ENCODE results near the gene TMEM178B.
A peak's percentile ranks its signal among the peaks of the same experiment; 100 is the strongest.

Gene TMEM178B

DNA sequence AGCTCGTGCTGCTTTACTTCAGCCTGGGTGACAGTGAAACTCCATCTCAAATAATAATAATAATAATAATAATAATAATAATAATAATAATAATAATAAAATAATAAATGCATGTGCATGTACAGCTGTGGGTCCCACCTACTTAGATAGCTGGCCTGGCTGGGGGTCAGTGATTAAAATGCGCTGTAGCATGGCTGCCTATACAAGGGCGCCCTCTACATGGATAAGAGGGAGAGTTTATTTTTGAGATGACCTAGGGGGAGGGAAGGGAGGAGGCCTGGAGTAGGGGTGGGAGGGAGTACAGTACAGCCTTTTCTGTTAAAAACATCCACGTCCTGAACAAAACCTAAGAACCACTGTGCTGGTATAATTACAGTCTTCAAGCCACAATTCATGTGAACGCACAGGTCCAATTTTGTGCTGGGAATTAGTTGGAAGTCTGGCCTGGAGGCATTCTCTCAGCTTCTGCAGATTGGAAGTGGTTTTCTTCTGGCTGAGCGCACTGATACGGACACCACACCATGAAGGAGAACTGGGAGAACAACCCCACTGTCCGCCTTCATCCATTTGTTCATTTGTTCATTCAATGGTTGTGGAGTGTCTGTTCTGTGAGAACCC, 146.5 kb downstream of the TMEM178B start:
- TF ChIP-seq, protein P1, sequence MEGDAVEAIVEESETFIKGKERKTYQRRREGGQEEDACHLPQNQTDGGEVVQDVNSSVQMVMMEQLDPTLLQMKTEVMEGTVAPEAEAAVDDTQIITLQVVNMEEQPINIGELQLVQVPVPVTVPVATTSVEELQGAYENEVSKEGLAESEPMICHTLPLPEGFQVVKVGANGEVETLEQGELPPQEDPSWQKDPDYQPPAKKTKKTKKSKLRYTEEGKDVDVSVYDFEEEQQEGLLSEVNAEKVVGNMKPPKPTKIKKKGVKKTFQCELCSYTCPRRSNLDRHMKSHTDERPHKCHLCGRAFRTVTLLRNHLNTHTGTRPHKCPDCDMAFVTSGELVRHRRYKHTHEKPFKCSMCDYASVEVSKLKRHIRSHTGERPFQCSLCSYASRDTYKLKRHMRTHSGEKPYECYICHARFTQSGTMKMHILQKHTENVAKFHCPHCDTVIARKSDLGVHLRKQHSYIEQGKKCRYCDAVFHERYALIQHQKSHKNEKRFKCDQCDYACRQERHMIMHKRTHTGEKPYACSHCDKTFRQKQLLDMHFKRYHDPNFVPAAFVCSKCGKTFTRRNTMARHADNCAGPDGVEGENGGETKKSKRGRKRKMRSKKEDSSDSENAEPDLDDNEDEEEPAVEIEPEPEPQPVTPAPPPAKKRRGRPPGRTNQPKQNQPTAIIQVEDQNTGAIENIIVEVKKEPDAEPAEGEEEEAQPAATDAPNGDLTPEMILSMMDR (IDR thresholded peaks at IDR 0.05; ENCODE audit: insufficient read depth, low read depth, low read length, missing control alignments): peak; percentile 25
- no peak overlapping the region for H3K4me3 ChIP-seq (ENCODE audit: low read depth, low read length)
- DNase-seq (ENCODE audit: low read depth): peak; percentile 21

DNA sequence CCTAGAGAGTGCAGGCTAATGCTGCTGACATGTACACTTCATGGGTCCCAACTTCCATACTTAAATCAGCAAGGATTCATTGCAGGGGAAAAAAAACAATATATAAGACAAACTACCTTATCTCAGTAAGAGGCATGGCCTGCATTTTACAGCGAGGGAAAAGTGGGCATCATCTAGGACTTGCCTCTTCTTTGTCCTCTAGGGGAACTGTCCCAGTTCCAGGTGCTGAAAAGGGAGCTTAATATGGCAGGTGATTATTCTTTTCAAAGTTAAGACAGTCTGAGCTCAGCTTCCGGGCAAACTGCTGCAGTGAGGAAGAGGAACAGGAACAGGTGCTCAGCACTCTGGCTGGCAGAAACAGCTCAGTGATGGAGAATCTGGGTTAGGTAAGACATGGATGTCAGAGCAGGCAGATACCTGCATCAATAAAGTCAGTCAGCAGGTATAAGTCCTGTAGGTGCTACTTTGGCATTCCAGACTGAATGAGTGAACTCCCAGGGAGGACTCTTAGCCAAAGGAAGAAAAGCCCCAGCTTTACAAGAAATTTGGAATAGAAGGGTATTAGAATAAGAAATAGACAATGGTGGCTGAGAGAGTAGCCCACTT, 147.2 kb downstream of the TMEM178B start:
- no peak overlapping the region for H3K4me3 ChIP-seq (ENCODE audit: low read depth, low read length)
- peak; percentile 14 for DNase-seq (ENCODE audit: low read depth)
- TF ChIP-seq, protein P1 (IDR thresholded peaks at IDR 0.05; ENCODE audit: insufficient read depth, low read depth, low read length, missing control alignments): no peak

DNA sequence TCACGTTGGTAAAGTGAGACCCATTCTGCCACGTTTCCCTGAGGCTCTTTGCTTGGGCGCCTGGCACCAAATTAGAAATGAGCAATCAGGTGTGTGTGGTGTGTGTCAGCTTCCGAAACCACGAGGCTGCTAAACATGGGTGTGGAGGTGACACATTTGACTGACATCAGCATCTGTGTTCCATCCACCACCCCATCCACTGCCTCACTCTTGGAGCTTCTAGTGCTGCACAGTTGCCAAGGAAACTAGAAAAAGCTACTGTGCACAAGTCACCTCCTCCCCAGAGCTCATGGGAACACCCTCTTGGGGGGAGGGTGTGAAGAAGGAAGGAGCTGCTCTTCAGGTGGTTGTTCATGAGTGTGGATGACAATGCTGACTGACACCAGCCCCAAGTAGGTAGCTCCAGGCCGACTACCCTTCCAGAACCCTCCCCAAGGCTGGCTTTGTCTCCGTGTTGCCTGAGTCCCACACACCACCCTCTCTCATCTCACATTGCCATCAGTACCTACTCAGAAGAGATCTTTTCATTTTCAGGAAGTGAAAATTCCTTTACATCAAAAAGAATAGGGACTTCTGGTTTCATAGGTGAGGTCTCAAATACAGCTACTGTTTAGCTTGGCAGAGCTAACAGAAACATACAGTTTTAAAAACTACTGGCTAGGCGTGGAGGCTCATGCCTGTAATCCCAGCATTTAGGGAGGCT, 152.2 kb downstream of the TMEM178B start:
- TF ChIP-seq, protein P1 (IDR thresholded peaks at IDR 0.05; ENCODE audit: insufficient read depth, low read depth, low read length, missing control alignments): no peak
- DNase-seq (ENCODE audit: low read depth): peak; percentile 43
- H3K4me3 ChIP-seq (ENCODE audit: low read depth, low read length): no peak overlapping the region

DNA sequence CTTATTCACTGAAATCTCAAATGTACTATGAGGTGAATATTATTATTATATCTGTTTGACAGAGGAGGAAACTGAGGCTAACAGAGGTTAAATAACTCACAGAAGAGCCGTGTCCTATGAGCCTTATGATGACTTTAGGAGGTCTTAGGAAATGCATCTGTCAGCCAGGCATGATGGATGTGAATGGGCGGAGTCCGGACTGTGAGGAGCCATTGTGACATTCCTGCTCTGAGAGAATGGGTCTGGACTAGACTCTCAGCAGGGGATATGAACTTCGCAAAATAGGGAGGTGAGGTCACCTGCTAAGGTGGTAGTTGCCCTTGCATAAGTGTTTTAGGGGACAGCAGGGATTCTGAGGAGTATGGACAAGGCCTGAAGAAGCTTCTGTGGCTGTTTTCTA, 153.6 kb downstream of the TMEM178B start:
- H3K4me3 ChIP-seq (ENCODE audit: low read depth, low read length): no peak overlapping the region
- TF ChIP-seq, protein P1 (IDR thresholded peaks at IDR 0.05; ENCODE audit: insufficient read depth, low read depth, low read length, missing control alignments): no peak
- no peak for DNase-seq (ENCODE audit: low read depth)

DNA sequence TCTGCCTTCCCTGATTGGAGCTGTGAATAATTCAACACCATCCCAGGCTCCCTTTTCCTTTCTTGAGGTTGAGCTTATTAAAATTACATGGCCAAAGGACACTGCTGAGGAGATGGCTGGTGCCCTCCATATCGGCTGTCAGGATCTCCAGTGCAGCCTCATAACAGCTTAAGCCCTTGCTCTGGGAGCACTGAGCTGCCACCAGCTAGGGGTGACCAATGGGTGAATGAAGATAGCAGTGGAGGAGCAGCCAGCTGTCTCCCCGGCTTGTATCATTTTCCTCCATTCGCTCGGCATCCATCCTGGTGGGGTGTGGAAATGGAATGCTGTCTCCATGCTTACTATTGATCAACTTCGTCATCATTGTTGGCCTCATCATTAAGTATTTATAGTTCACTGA, 154.6 kb downstream of the TMEM178B start:
- no peak overlapping the region for H3K4me3 ChIP-seq (ENCODE audit: low read depth, low read length)
- DNase-seq (ENCODE audit: low read depth): no peak
- TF ChIP-seq, protein P1 (IDR thresholded peaks at IDR 0.05; ENCODE audit: insufficient read depth, low read depth, low read length, missing control alignments): no peak

DNA sequence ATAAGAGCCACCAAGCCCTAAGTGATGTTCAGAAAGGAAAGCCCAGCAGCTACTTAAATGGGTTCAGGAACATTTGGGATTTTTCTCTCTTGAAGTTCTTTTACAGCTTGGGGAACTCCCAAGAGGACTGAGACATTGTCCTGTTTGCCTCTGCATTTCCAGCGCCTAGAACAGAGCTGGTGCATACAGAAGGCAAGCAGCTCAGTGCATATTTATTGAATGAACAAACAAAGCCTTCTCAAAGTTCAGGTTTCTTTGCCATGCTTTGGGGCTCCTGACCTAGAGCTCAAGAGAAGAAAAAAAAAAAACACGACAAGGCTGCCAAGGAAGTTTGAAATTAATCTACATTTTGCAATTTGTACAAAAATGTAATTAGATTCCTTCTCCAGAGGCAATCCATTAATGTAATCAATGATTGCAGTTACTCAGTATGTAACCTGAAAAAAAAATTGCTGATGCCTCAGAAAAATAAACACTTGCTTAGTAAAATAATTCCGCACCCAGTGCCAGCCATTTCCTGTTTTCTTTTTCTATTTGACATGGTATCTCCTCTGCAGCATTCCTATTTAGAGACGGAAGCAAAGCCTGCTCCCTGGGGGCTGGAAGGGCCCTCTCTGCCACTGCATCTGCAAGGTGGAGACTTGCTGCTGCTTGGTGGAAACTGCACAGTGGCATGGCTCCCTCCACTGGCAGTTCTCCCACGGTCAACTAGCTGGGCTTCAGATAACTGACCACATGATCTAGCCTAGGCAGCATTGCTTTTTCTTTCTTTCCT, 157.3 kb downstream of the TMEM178B start:
- TF ChIP-seq, protein P1 (IDR thresholded peaks at IDR 0.05; ENCODE audit: insufficient read depth, low read depth, low read length, missing control alignments): peak; percentile 38
- no peak overlapping the region for H3K4me3 ChIP-seq (ENCODE audit: low read depth, low read length)
- peak; percentile 53 for DNase-seq (ENCODE audit: low read depth)

Data from GM12865 (cell line).